Activated B cell treated with CpG ODN at 0.5 μM for 24 hours (primary cell): ENCODE measurements around the gene GSK3B. TPM values are rescaled to one million over a fixed set of nuclear protein-coding genes. Genes with fewer than 3 reads are reported as not detected.

ENCODE experiments used
- ATAC-seq: fragments of 200-7000 bp; cut with Tn5 transposase; one replicate; pipeline ENCODE4 v1.10.0; 2021; ENCODE audit warnings: low read depth, mild to moderate bottlenecking, moderate library complexity
- CTCF ChIA-PET: fragments of 350-600 bp; sonication (Branson Sonifier 250); formaldehyde crosslinking; loops from one replicate; lab custom pipeline; 2021; ENCODE audit warnings: antibody characterized with exemption; lab: Charles Lee
- POLR2A ChIA-PET: fragments of 350-600 bp; sonication (Branson Sonifier 250); formaldehyde crosslinking; loops from one replicate; lab custom pipeline; 2021; ENCODE audit warnings: antibody characterized with exemption; lab: Charles Lee
- DNase-seq: peaks from one replicate; pipeline ENCODE4 v3.0.0; 2022
- H3K27ac Mint-ChIP-seq: one replicate; pipeline ENCODE4 v1.8.0; 2020; ENCODE audit warnings: mixed read lengths
- H3K27me3 Mint-ChIP-seq: one replicate; pipeline ENCODE4 v1.8.0; 2021; ENCODE audit warnings: mixed read lengths
- H3K36me3 Mint-ChIP-seq: one replicate; pipeline ENCODE4 v1.8.0; 2021; ENCODE audit warnings: low read depth, mixed read lengths
- H3K4me1 Mint-ChIP-seq: one replicate; pipeline ENCODE4 v1.8.0; 2021; ENCODE audit warnings: mixed read lengths
- H3K4me3 Mint-ChIP-seq: one replicate; pipeline ENCODE4 v1.8.0; 2020; ENCODE audit warnings: mild to moderate bottlenecking, mixed read lengths
- H3K9me3 Mint-ChIP-seq: one replicate; pipeline ENCODE4 v1.8.0; 2020; ENCODE audit warnings: mixed read lengths
- intact Hi-C: fragments of 100-400 bp; cut with micrococcal nuclease; formaldehyde crosslinking; loops from one replicate; pipeline ENCODE4 v1.15.1; 2024
- total RNA-seq: library from RNA; stranded (reverse); gene quantifications from 2 replicates; pipeline ENCODE4 v1.2.3, GENCODE V29; 2022
- TF ChIP-seq, protein P1 (sequence below): fragments of 200-600 bp; IDR thresholded peaks from one replicate; pipeline ENCODE4 v1.8.0; 2022; ENCODE audit warnings: antibody characterized with exemption, mild to moderate bottlenecking

The GSK3B gene
- total RNA-seq, 1 donor from 2014 or later: 35.4 TPM

DNA sequence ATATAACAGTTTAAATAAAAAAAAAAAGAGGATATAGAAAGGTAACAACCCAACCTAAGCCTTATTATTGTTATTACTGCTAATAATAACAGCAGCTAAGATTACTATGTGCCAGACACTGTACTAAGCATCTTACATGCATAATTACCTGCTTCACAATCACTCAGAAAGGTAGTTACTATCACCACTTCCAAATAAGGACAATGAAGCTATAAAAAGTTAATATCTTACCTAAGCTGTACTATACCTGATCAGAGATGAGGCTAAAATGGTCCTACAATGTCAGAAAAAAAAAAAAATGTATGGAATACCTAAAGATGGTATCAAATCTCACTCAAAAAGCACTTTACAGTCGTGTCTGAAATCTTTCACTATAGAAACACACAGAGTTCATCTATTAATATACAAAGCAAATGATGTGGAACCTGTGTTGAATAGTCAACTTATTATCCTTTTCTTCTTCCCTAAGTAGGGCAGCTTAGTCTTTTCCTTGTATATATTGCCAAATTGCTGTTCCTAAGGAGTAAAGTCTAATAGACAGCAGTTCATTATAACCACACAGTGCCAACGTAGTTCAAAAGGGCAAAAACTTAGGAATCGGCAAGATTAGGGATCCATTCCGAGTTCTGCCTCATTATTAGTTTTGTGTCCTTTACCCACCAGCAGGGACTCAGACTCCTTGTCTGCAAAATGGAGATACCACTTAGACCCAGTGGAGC, 23.8 kb downstream of the GSK3B start:
- intact Hi-C loops: no loop called here
- Mint-ChIP-seq H3K4me3 (no peak overlapping the region), H3K9me3 (no peaks in the 10 kb centered on the region), H3K36me3 (peaks cover 12% of the 10 kb centered on the region), H3K27ac (no peak overlapping the region), H3K4me1 (peaks cover 58% of the 10 kb centered on the region), H3K27me3 (no peaks in the 10 kb centered on the region)
- ATAC-seq (no peak), DNase-seq (no peak)
- ChIA-PET POLR2A (interaction anchor here (1.1 to 1.6 kb wide), 3 partner anchors 11 to 25 kb away, joined by 3 to 4 read pairs (median 3); no protein-coding TSS in a partner anchor), CTCF (no interaction called here)
- TF ChIP-seq, protein P1, sequence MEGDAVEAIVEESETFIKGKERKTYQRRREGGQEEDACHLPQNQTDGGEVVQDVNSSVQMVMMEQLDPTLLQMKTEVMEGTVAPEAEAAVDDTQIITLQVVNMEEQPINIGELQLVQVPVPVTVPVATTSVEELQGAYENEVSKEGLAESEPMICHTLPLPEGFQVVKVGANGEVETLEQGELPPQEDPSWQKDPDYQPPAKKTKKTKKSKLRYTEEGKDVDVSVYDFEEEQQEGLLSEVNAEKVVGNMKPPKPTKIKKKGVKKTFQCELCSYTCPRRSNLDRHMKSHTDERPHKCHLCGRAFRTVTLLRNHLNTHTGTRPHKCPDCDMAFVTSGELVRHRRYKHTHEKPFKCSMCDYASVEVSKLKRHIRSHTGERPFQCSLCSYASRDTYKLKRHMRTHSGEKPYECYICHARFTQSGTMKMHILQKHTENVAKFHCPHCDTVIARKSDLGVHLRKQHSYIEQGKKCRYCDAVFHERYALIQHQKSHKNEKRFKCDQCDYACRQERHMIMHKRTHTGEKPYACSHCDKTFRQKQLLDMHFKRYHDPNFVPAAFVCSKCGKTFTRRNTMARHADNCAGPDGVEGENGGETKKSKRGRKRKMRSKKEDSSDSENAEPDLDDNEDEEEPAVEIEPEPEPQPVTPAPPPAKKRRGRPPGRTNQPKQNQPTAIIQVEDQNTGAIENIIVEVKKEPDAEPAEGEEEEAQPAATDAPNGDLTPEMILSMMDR: no peak

GRCh38 chr3:120067083-120067482, 27.2 kb downstream of the GSK3B start:
- ATAC-seq (no peak), DNase-seq (no peak)
- H3K27ac Mint-ChIP-seq: no peak overlapping the region
- intact Hi-C loops: no loop called here
- H3K4me1 Mint-ChIP-seq: peaks cover 53% of the 10 kb centered on the region
- TF ChIP-seq, protein P1: no peak
- ChIA-PET POLR2A (interaction anchor here (0.6 kb wide), 1 partner anchor 26 kb away, joined by 3 read pairs; no protein-coding TSS in a partner anchor), CTCF (interaction anchor here (1.4 kb wide), 1 partner anchor 81 kb away, joined by 4 read pairs; no protein-coding TSS in a partner anchor)
- no peaks in the 10 kb centered on the region for H3K27me3 Mint-ChIP-seq
- no peak overlapping the region for H3K4me3 Mint-ChIP-seq
- H3K9me3 Mint-ChIP-seq: no peaks in the 10 kb centered on the region
- H3K36me3 Mint-ChIP-seq: peaks cover 6% of the 10 kb centered on the region

GRCh38 chr3:120066634-120067033, 27.6 kb downstream of the GSK3B start:
- intact Hi-C loops: no loop called here
- Mint-ChIP-seq H3K36me3 (peaks cover 6% of the 10 kb centered on the region), H3K4me3 (no peak overlapping the region), H3K27me3 (no peaks in the 10 kb centered on the region), H3K4me1 (peaks cover 50% of the 10 kb centered on the region), H3K9me3 (no peaks in the 10 kb centered on the region), H3K27ac (no peak overlapping the region)
- ATAC-seq: no peak
- ChIA-PET CTCF (interaction anchor here (1.4 kb wide), 1 partner anchor 81 kb away, joined by 4 read pairs; no protein-coding TSS in a partner anchor), POLR2A (interaction anchor here (0.6 kb wide), 1 partner anchor 27 kb away, joined by 3 read pairs; no protein-coding TSS in a partner anchor)
- DNase-seq: no peak
- TF ChIP-seq, protein P1: no peak

GRCh38 chr3:120064641-120065040, 29.6 kb downstream of the GSK3B start:
- no peak for DNase-seq
- TF ChIP-seq, protein P1: no peak
- H3K9me3 Mint-ChIP-seq: no peaks in the 10 kb centered on the region
- ATAC-seq: no peak
- peaks cover 49% of the 10 kb centered on the region for H3K4me1 Mint-ChIP-seq
- ChIA-PET CTCF (no interaction called here), POLR2A (interaction anchor here (1.3 to 1.4 kb wide), 2 partner anchors 29 to 31 kb away, joined by 3 read pairs; partner anchors contain the start of gene GSK3B)
- intact Hi-C loops: no loop called here
- H3K27me3 Mint-ChIP-seq: no peaks in the 10 kb centered on the region
- no peak overlapping the region for H3K27ac Mint-ChIP-seq
- H3K36me3 Mint-ChIP-seq: peaks cover 6% of the 10 kb centered on the region
- H3K4me3 Mint-ChIP-seq: no peak overlapping the region

- no peaks in the 10 kb centered on the region for H3K27me3 Mint-ChIP-seq
- H3K4me3 Mint-ChIP-seq: no peak overlapping the region
- H3K27ac Mint-ChIP-seq: no peak overlapping the region
- TF ChIP-seq, protein P1: no peak
- DNase-seq (no peak), ATAC-seq (no peak)
- peaks cover under 1% of the 10 kb centered on the region for H3K36me3 Mint-ChIP-seq
- H3K4me1 Mint-ChIP-seq: peaks cover 58% of the 10 kb centered on the region
- intact Hi-C loops: no loop called here
- ChIA-PET POLR2A (no interaction called here), CTCF (no interaction called here)
- H3K9me3 Mint-ChIP-seq: no peaks in the 10 kb centered on the region
Measured at GRCh38 chr3:120062474-120062873, 31.8 kb downstream of the GSK3B start.
